GM19193 (cell line): ENCODE measurements around the gene INTS4.

Experiments used
- POLR2A ChIP-seq: IDR thresholded peaks from 4 replicates; pipeline ENCODE4 v1.6.1; 2011; ENCODE audit not compliant: insufficient read depth, insufficient read length; ENCODE audit errors: extremely low read depth

Gene INTS4, protein sequence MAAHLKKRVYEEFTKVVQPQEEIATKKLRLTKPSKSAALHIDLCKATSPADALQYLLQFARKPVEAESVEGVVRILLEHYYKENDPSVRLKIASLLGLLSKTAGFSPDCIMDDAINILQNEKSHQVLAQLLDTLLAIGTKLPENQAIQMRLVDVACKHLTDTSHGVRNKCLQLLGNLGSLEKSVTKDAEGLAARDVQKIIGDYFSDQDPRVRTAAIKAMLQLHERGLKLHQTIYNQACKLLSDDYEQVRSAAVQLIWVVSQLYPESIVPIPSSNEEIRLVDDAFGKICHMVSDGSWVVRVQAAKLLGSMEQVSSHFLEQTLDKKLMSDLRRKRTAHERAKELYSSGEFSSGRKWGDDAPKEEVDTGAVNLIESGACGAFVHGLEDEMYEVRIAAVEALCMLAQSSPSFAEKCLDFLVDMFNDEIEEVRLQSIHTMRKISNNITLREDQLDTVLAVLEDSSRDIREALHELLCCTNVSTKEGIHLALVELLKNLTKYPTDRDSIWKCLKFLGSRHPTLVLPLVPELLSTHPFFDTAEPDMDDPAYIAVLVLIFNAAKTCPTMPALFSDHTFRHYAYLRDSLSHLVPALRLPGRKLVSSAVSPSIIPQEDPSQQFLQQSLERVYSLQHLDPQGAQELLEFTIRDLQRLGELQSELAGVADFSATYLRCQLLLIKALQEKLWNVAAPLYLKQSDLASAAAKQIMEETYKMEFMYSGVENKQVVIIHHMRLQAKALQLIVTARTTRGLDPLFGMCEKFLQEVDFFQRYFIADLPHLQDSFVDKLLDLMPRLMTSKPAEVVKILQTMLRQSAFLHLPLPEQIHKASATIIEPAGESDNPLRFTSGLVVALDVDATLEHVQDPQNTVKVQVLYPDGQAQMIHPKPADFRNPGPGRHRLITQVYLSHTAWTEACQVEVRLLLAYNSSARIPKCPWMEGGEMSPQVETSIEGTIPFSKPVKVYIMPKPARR

GRCh38 chr11:77994434-77995362, at the start of gene INTS4:
Gene INTS4 (minus strand): TSS chr11:77994668. CDS start chr11:77994643, 25 bp downstream.
- TF ChIP-seq POLR2A, result peak; percentile 77

DNA sequence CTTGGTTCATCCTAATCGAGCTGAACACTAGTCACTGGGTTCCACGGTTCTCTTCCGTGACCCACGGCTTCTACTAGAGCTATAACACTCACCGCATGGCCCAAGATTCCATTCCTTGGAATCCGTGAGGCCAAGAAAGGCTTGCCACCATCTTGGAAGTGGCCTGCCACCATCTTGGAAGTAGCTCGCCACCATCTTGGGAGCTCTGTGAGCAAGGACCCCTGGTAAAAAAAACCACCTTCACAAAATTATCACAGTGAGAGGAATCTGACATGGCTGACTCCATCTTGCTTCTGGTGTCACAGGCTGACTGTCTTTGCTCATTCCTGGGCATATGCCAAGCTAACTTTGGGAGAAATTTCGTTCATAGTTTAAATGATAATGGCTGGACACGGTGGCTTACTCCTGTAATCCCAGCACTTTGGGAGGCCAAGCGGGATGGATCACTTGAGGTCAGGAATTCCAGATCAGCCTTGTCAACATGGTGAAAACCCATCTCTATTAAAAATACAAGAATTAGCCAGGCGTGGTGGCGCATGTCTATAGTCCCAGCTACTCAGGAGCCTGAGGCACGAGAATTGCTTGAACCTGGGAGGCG, 47.5 kb upstream of the INTS4 start:
- TF ChIP-seq POLR2A, result no peak

GRCh38 chr11:78040691-78041379, 46.4 kb upstream of the INTS4 start:
- TF ChIP-seq POLR2A, result no peak

DNA sequence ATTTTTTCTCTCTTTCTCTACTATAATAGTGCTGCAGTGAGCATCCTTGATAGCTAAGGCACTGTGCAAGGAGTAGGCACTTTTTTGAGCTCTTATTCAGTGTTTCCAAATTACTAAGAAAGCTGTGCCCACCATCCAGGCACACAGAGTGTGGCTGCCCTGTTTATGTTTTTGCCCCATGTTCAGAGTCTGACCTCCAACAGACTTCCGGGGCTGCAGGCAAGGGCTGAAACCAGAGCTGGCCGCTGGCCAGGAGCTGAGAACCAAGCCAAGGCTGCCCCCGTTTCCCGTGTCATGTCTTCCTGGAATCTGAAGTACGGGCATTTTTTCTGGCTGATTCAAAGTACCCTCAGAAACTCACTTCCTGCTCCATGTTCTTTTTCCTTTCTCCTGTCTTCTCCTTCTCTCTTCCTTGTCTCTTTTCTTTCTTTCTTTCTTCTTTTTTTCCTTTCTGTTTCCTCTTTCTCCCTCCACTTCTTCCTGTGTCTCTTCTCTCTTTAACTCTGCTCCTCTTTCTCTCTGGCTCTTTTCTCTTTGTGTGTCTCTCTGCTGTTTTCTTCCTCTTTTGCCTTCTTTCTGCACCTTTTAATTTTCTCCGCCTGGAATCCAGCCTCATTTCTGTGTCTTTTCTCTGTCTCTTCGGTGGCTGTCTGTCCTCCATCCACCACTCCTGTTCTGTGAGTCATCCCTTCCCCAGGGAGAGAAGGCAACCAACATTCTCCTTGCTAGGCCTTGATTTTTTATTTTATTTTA, 45.6 kb upstream of the INTS4 start:
- TF ChIP-seq POLR2A, result no peak

GRCh38 chr11:78039391-78039918, 45.0 kb upstream of the INTS4 start:
- no peak for TF ChIP-seq POLR2A

DNA sequence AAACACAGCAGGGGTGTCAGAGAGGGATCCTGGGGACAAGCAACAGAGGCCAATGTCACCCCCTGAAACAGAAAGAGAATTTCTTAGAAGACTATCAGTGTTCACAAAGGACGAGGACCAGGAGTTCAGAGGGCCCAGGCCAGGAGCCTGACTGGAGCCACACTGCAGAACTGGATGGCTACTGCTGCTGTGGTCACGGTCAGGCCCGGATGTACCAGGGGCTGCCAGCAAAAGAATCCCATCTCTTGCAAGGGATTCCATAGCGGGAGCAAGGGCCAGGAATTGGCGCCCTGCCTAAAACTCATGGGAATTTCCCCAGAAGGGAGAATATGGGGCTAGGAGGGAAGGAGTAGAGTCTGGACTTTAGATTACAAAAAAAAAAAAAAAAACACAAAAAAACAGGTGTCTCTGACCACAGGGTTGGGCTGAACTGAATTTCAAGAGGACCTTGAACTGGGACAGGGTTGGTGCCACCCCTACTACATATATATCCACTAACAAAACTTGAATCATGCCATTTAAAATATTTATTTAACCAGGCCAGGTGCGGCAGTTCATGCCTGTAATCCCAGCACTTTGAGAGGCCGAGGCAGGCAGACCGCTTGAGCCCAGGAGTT, 44.3 kb upstream of the INTS4 start:
- no peak for TF ChIP-seq POLR2A

DNA sequence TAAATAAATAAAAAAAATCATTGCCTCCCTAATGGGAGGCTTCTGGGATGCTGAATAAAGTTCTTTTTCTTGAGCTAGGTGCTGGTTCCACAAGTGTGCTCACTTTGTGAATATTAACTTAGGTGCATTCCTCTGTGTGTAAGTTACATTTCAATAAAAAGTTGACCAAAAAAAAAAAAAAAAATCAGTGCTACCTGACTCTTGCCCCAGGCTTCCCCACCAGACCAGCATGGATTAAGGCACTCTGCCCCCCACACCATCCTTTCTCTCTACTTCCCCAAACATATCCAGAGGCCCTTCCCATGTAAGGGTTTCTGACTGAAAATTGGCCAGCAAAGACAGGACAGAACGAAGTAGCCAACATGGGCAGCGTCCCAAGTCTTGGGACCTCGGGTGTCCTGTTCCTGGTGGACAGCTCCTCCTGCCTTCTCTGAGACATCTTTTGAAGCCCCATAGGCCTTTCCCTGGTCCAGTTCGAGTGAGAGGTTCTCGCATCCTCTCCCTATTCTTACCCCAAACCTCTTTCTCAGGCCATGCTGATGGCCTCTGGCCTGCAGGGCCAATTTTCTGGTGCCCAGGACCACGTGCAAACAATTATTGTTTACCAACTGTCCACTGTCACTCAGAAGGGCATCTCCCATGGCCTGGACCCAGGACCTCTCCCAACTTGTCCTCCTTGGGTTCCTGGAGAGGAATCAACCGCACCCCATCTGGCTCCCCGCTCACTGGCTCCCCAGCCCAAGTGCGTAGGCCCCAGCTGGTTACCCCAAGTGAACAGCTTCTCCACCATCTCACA, 43.6 kb upstream of the INTS4 start:
- TF ChIP-seq POLR2A, result no peak

GRCh38 chr11:78037056-78037455, 42.6 kb upstream of the INTS4 start:
- TF ChIP-seq POLR2A, result no peak

GRCh38 chr11:78036313-78036712, 41.8 kb upstream of the INTS4 start:
- no peak for TF ChIP-seq POLR2A

- TF ChIP-seq POLR2A, result no peak
Measured at GRCh38 chr11:78034623-78035022, 40.2 kb upstream of the INTS4 start.

- no peak for TF ChIP-seq POLR2A
Measured at GRCh38 chr11:78033040-78033439, 38.6 kb upstream of the INTS4 start.
